IMR-90 (cell line): ENCODE data around the gene KCNAB1. TPM values are rescaled to one million over a fixed set of nuclear protein-coding genes. Genes with fewer than 3 reads are reported as not detected.
A peak's percentile ranks its signal among the peaks of the same experiment; 100 is the strongest.

ENCODE experiments used
- ATAC-seq: fragments of 200-7000 bp; cut with Tn5 transposase; 2 replicates; pipeline ENCODE4 v1.9.1; 2020; ENCODE audit warnings: low read depth, mild to moderate bottlenecking, moderate library complexity
- BruUV-seq: library from RNA; stranded (reverse); fragments of 400-500 nt; replicated peaks from 2 replicates; lab custom pipeline; 2021; lab: Mats Ljungman, UMichigan
- CTCF ChIA-PET: fragments of 300-600 bp; formaldehyde crosslinking; extraction: SDS; loops from one replicate; lab custom pipeline; 2021; ENCODE audit warnings: antibody characterized with exemption; lab: Yijun Ruan, JAX
- POLR2A ChIA-PET: fragments of 300-600 bp; sonication (Branson Sonifier 250); formaldehyde crosslinking; loops from one replicate; lab custom pipeline; 2022; ENCODE audit warnings: antibody characterized with exemption; ENCODE audit not compliant: unreplicated experiment; lab: Charles Lee
- DNase-seq: peaks from one replicate; pipeline ENCODE4 v3.0.0; 2013
- H2AFZ ChIP-seq: replicated peaks from 2 replicates; pipeline ENCODE3; 2013; ENCODE audit warnings: low read length, mild to moderate bottlenecking; ENCODE audit not compliant: poor library complexity
- H2AK5ac ChIP-seq: 2 replicates; pipeline ENCODE4 v1.6.1; 2013; ENCODE audit warnings: low read depth, low read length, inconsistent platforms
- H2AK9ac ChIP-seq: replicated peaks from 2 replicates; pipeline ENCODE3; 2013; ENCODE audit warnings: mild to moderate bottlenecking, low read depth, low read length, moderate library complexity; ENCODE audit not compliant: poor library complexity
- H2BK120ac ChIP-seq: 2 replicates; pipeline ENCODE4 v1.6.1; 2013; ENCODE audit warnings: low read depth, low read length, inconsistent platforms
- H2BK15ac ChIP-seq: 3 replicates; pipeline ENCODE4 v1.6.1; 2013; ENCODE audit warnings: low read depth, low read length, inconsistent platforms
- H2BK20ac ChIP-seq: 2 replicates; pipeline ENCODE4 v1.6.1; 2013; ENCODE audit warnings: low read depth, mild to moderate bottlenecking, inconsistent platforms, low read length, moderate library complexity
- H2BK5ac ChIP-seq: 2 replicates; pipeline ENCODE4 v1.6.1; 2013; ENCODE audit warnings: mild to moderate bottlenecking, low read depth, low read length, inconsistent platforms; ENCODE audit not compliant: poor library complexity, severe bottlenecking
- H3K14ac ChIP-seq: replicated peaks from 2 replicates; pipeline ENCODE4 v1.6.1; 2013; ENCODE audit warnings: low read depth, low read length, inconsistent platforms
- H3K18ac ChIP-seq: 2 replicates; pipeline ENCODE4 v1.6.1; 2013; ENCODE audit warnings: low read depth, low read length, control low read depth
- H3K23ac ChIP-seq: 2 replicates; pipeline ENCODE4 v1.6.1; 2013; ENCODE audit warnings: low read depth, low read length, inconsistent platforms
- H3K27ac ChIP-seq: 2 replicates; pipeline ENCODE4 v1.5.1; 2013; ENCODE audit warnings: mild to moderate bottlenecking, control low read depth, low read length; ENCODE audit not compliant: insufficient read depth
- H3K27me3 ChIP-seq: 2 replicates; pipeline ENCODE4 v1.6.1; 2013; ENCODE audit warnings: low read length; ENCODE audit not compliant: control insufficient read depth, insufficient read depth
- H3K36me3 ChIP-seq: 2 replicates; pipeline ENCODE4 v1.6.1; 2013; ENCODE audit warnings: low read length, mixed read lengths; ENCODE audit not compliant: control insufficient read depth, insufficient read depth
- H3K4ac ChIP-seq: 2 replicates; pipeline ENCODE4 v1.6.1; 2013; ENCODE audit warnings: low read depth, low read length, inconsistent platforms
- H3K4me1 ChIP-seq: 2 replicates; pipeline ENCODE4 v1.6.1; 2013; ENCODE audit warnings: low read length, mixed read lengths; ENCODE audit not compliant: control insufficient read depth, insufficient read depth
- H3K4me2 ChIP-seq: 2 replicates; pipeline ENCODE4 v1.6.1; 2013; ENCODE audit warnings: low read depth, mild to moderate bottlenecking, control low read depth, low read length, moderate library complexity
- H3K4me3 ChIP-seq: 2 replicates; pipeline ENCODE4 v1.5.1; 2013; ENCODE audit warnings: low read depth, mild to moderate bottlenecking, control low read depth, low read length, moderate library complexity; ENCODE audit not compliant: insufficient read depth
- H3K56ac ChIP-seq: 2 replicates; pipeline ENCODE4 v1.6.1; 2013; ENCODE audit warnings: low read length, inconsistent platforms; ENCODE audit not compliant: insufficient read depth; ENCODE audit errors: extremely low read depth
- H3K79me1 ChIP-seq, 2 experiments: 2 replicates each; pipeline ENCODE4 v1.6.1; 2013; ENCODE audit warnings: low read length in 2 of 2, inconsistent platforms in 1 of 2, low read depth in 1 of 2
- H3K9ac ChIP-seq: 2 replicates; pipeline ENCODE4 v1.6.1; 2013; ENCODE audit warnings: low read depth, low read length, control low read depth
- H3K9me1 ChIP-seq: 2 replicates; pipeline ENCODE4 v1.6.1; 2013; ENCODE audit warnings: low read length, inconsistent platforms; ENCODE audit not compliant: insufficient read depth
- H3K9me3 ChIP-seq: 2 replicates; pipeline ENCODE4 v1.6.1; 2013; ENCODE audit warnings: low read length; ENCODE audit not compliant: control insufficient read depth, insufficient read depth
- H4K20me1 ChIP-seq: 2 replicates; pipeline ENCODE4 v1.6.1; 2013; ENCODE audit warnings: low read length, inconsistent platforms; ENCODE audit not compliant: insufficient read depth
- H4K5ac ChIP-seq: 2 replicates; pipeline ENCODE4 v1.6.1; 2013; ENCODE audit warnings: mild to moderate bottlenecking, low read depth, low read length, control low read depth
- H4K8ac ChIP-seq, 2 experiments: 2 replicates each; pipeline ENCODE4 v1.6.1; 2013; ENCODE audit warnings: low read depth in 2 of 2, low read length in 2 of 2, control low read depth in 1 of 2, inconsistent platforms in 1 of 2
- H4K91ac ChIP-seq: 2 replicates; pipeline ENCODE4 v1.6.1; 2013; ENCODE audit warnings: low read depth, low read length, inconsistent platforms; ENCODE audit not compliant: insufficient read depth
- CEBPB ChIP-seq: IDR thresholded peaks from 2 replicates; pipeline ENCODE4 v1.6.1; 2012; ENCODE audit warnings: low read depth, low read length, improper control_type of control experiment
- SMC3 ChIP-seq: fragments of 150-350 bp; IDR thresholded peaks from 2 replicates; pipeline ENCODE4 v1.6.1; 2016; ENCODE audit warnings: low read depth, mild to moderate bottlenecking, antibody characterized with exemption, low read length, moderate library complexity
- WGBS, 2 experiments: methylation state at CpG; one replicate each; pipeline versions ENCODE4 v1.1.5 to v1.1.7; 2013; ENCODE audit warnings: missing lambda C conversion rate in 2 of 2; ENCODE audit not compliant: insufficient read length in 1 of 2; ENCODE audit errors: extremely low coverage in 2 of 2; 5-methylcytosine and 5-hydroxymethylcytosine counted together
- dilution Hi-C: fragments of 300-500 bp; cut with HindIII; formaldehyde crosslinking; loops from one replicate; pipeline ENCODE4 v1.14.3; 2018; ENCODE audit warnings: low sequenced_read_pairs; ENCODE audit not compliant: unreplicated experiment
- in situ Hi-C: fragments of 300-500 bp; cut with MboI; formaldehyde crosslinking; loops from 3 replicates; pipeline ENCODE4 v1.14.3; 2019; ENCODE audit warnings: low sequenced_read_pairs, inconsistent platforms, mixed read lengths
- intact Hi-C: fragments of 100-400 bp; cut with micrococcal nuclease; formaldehyde crosslinking; loops from 2 replicates; pipeline ENCODE4 v1.10.0; 2022
- polyA plus RNA-seq, 3 experiments: library from polyadenylated mRNA; depleted of rRNA; stranded (reverse); fragments of >200 nt; gene quantifications; 2 replicates each; pipeline ENCODE4 v1.2.3, GENCODE V29; 2012; ENCODE audit warnings: low replicate concordance in 1 of 3
- total RNA-seq: library from RNA; depleted of rRNA; stranded (reverse); fragments of >200 nt; gene quantifications from 2 replicates; pipeline ENCODE4 v1.2.3, GENCODE V29; 2012
- TF ChIP-seq, protein P1 (sequence below): conservative IDR thresholded peaks from 2 replicates; pipeline ENCODE4 v1.5.1; 2012; ENCODE audit warnings: mild to moderate bottlenecking, low read depth, low read length, improper control_type of control experiment

Gene KCNAB1
- total and polyA plus RNA-seq, 2 of the 4 experiments (the other 2 are of a cell fraction): under 0.01 to 0.07 TPM

GRCh38 chr3:156548041-156548687 lies 427.8 kb downstream of the KCNAB1 start:
- H3K18ac ChIP-seq: 0 out of 2 replicates have a peak overlapping the region, but pooled peaks have one; percentile 26
- H3K9ac ChIP-seq: no peak overlapping the region
- no peak overlapping the region for H2BK15ac ChIP-seq
- no peak overlapping the region for H2AK9ac ChIP-seq
- no peaks in the 10 kb centered on the region for H3K9me3 ChIP-seq
- H4K8ac ChIP-seq: peak overlapping the region in 1 of 2 experiments; percentile 49; a peak in 1 of 4 replicates
- in situ Hi-C loops: loop anchor here (5.0 to 25.0 kb wide), 3 partner anchors 289 to 589 kb away; partner anchors contain the start of gene LEKR1
- DNase-seq (no peak), ATAC-seq (no peak)
- H2AK5ac ChIP-seq: no peak overlapping the region
- H2BK20ac ChIP-seq: no peak overlapping the region
- POLR2A ChIA-PET: interaction anchor here (0.6 kb wide), 1 partner anchor 130 kb away, joined by 3 read pairs; no protein-coding TSS in a partner anchor
- H3K4ac ChIP-seq: peak overlapping the region; percentile 16; the same call in 1 of the 2 replicates
- H4K91ac ChIP-seq: no peak overlapping the region
- H3K36me3 ChIP-seq: peaks cover 39% of the 10 kb centered on the region
- H2AFZ ChIP-seq: no peak overlapping the region
- peaks cover 61% of the 10 kb centered on the region; the same call in 1 of the 2 replicates for H4K20me1 ChIP-seq
- H2BK120ac ChIP-seq: no peak overlapping the region
- H3K79me1 ChIP-seq: peaks cover 27 to 54% of the 10 kb centered on the region in 2 experiments; a peak in 3 of 4 replicates
- H3K27me3 ChIP-seq: no peaks in the 10 kb centered on the region
- no peak for TF ChIP-seq SMC3
- TF ChIP-seq CEBPB: peak; percentile 9; the same call in 1 of the 2 replicates
- TF ChIP-seq, protein P1, sequence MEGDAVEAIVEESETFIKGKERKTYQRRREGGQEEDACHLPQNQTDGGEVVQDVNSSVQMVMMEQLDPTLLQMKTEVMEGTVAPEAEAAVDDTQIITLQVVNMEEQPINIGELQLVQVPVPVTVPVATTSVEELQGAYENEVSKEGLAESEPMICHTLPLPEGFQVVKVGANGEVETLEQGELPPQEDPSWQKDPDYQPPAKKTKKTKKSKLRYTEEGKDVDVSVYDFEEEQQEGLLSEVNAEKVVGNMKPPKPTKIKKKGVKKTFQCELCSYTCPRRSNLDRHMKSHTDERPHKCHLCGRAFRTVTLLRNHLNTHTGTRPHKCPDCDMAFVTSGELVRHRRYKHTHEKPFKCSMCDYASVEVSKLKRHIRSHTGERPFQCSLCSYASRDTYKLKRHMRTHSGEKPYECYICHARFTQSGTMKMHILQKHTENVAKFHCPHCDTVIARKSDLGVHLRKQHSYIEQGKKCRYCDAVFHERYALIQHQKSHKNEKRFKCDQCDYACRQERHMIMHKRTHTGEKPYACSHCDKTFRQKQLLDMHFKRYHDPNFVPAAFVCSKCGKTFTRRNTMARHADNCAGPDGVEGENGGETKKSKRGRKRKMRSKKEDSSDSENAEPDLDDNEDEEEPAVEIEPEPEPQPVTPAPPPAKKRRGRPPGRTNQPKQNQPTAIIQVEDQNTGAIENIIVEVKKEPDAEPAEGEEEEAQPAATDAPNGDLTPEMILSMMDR: no peak
- peak overlapping the region; percentile 29; the same call in 1 of the 2 replicates for H3K27ac ChIP-seq
- no peak overlapping the region for H3K56ac ChIP-seq
- dilution Hi-C loops: no loop called here
- 63% methylated on average over 2 of the region's 4 CpGs; no CpG with 5 or more reads in 1 of the 2 experiments for WGBS, 2 experiments
- intact Hi-C loops: no loop called here
- no peak overlapping the region for H3K4me3 ChIP-seq
- CTCF ChIA-PET: interaction anchor here (0.6 to 1.1 kb wide), 2 partner anchors 13 to 127 kb away, joined by 3 read pairs; partner anchors contain the start of gene TIPARP
- H2BK5ac ChIP-seq: peak overlapping the region; percentile 56
- peaks cover 5% of the 10 kb centered on the region for H3K9me1 ChIP-seq
- no TSS peak for BruUV-seq
- peak overlapping the region; percentile 45 for H4K5ac ChIP-seq
- H3K4me1 ChIP-seq: peaks cover 14% of the 10 kb centered on the region
- H3K14ac ChIP-seq: peak overlapping the region; percentile 84; the same call in 1 of the 2 replicates
- no peak overlapping the region; the same call in 1 of the 2 replicates for H3K4me2 ChIP-seq
- peak overlapping the region; percentile 36; the same call in 1 of the 2 replicates for H3K23ac ChIP-seq
